Suprapubic skin (tissue), 4 donors: ENCODE data around the gene BEST1. TPM values are rescaled to one million over a fixed set of nuclear protein-coding genes. Genes with fewer than 3 reads are reported as not detected.
A peak's percentile ranks its signal among the peaks of the same experiment; 100 is the strongest.

Experiments used
- DNase-seq, 2 donors: peaks; one replicate each; pipeline ENCODE4 v3.0.0-alpha.2; 2019; ENCODE audit warnings: low spot score in 2 of 2
- H3K27ac ChIP-seq: fragments of 200-600 bp; sonication (generic); one replicate; pipeline ENCODE4 v1.5.1; 2019
- H3K27me3 ChIP-seq: fragments of 200-600 bp; sonication (generic); one replicate; pipeline ENCODE4 v1.5.1; 2019
- H3K36me3 ChIP-seq: fragments of 200-600 bp; sonication (generic); one replicate; pipeline ENCODE4 v1.5.1; 2019
- H3K4me1 ChIP-seq: fragments of 200-600 bp; sonication (generic); one replicate; pipeline ENCODE4 v1.5.1; 2019
- H3K4me3 ChIP-seq: fragments of 200-600 bp; sonication (generic); one replicate; pipeline ENCODE4 v1.5.1; 2019; ENCODE audit warnings: mild to moderate bottlenecking
- H3K9me3 ChIP-seq: fragments of 200-600 bp; sonication (generic); one replicate; pipeline ENCODE4 v1.5.1; 2019
- EP300 ChIP-seq: sonication (generic); formaldehyde crosslinking; IDR thresholded peaks from one replicate; pipeline ENCODE4 v1.6.1; 2017; ENCODE audit warnings: antibody characterized with exemption
- POLR2A ChIP-seq, 2 donors: fragments of 450-650 bp; IDR thresholded peaks; one replicate each; pipeline ENCODE4 v1.6.1; 2017; ENCODE audit warnings: antibody characterized with exemption in 2 of 2, mild to moderate bottlenecking in 2 of 2, moderate library complexity in 2 of 2
- POLR2AphosphoS5 ChIP-seq, 3 donors: sonication (generic); formaldehyde crosslinking; IDR thresholded peaks; one replicate each; pipeline ENCODE4 v1.6.1; 2017; ENCODE audit warnings: antibody characterized with exemption in 3 of 3
- WGBS: methylation state at CpG from one replicate; pipeline ENCODE4 v1.1.5; 2018; 5-methylcytosine and 5-hydroxymethylcytosine counted together
- total RNA-seq, 4 donors: library from RNA; depleted of rRNA; stranded (reverse); fragments of >200 nt; gene quantifications; one replicate each; pipeline ENCODE4 v1.1.0, GENCODE V29; 2016
- TF ChIP-seq, protein P1 (sequence below), 2 donors: fragments of 200-600 bp in 1 of 2; fragments of 450-650 bp in 1 of 2; sonication (generic) in 1 of 2; IDR thresholded peaks; one replicate each; pipeline ENCODE4 v1.5.1; 2016 to 2019; ENCODE audit warnings: antibody characterized with exemption in 2 of 2, mild to moderate bottlenecking in 1 of 2, moderate library complexity in 1 of 2

BEST1 gene
- total RNA-seq, 4 donors from 2014 or later, result 1.5 to 4.1 (median 2.5) TPM

DNA sequence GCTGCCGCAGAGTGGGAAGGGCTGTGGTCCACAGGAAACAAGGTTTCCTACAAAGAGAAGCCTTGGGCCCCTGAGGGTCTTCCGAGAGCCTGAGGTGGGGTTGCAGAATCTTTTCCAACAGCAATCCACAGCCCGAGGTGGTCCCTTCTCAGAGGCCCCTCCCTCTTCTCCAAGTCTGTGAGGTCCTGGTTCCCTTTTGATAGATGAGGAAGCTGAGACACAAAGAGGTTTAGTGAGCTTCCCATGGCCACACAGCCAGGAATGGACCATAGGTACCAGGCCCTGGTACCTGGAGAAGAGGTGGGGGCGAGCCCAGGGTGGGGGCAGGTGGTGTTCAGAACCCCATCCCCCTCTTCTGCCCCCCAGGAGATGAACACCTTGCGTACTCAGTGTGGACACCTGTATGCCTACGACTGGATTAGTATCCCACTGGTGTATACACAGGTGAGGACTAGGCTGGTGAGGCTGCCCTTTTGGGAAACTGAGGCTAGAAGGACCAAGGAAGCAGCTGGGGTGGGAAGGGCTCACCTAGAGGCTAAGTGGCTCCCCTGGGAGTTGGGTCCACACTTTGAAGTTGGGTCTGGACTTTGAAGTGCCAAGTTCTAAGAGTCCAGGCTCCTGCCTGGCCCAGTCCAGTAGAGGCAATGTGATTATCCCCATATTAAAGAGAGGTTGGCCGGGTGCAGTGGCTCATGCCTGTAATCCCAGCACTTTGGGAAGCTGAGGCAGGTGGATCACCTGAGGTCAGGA lies 7.0 kb downstream of the BEST1 start:
- H3K9me3 ChIP-seq, result no peaks in the 10 kb centered on the region
- no peak overlapping the region for H3K4me3 ChIP-seq
- peaks cover 8% of the 10 kb centered on the region for H3K36me3 ChIP-seq
- H3K27me3 ChIP-seq, result peaks cover 14% of the 10 kb centered on the region
- DNase-seq, result peak in 1 of 2 donors; percentile 58
- H3K27ac ChIP-seq, result no peak overlapping the region
- 100% methylated on average over 4 of the region's 7 CpGs for WGBS
- peaks cover 32% of the 10 kb centered on the region for H3K4me1 ChIP-seq
- TF ChIP-seq EP300 (no peak), POLR2A (IDR thresholded peaks at IDR 0.05) (no peak), POLR2AphosphoS5 (IDR thresholded peaks at IDR 0.05) (no peak)
- TF ChIP-seq, protein P1, sequence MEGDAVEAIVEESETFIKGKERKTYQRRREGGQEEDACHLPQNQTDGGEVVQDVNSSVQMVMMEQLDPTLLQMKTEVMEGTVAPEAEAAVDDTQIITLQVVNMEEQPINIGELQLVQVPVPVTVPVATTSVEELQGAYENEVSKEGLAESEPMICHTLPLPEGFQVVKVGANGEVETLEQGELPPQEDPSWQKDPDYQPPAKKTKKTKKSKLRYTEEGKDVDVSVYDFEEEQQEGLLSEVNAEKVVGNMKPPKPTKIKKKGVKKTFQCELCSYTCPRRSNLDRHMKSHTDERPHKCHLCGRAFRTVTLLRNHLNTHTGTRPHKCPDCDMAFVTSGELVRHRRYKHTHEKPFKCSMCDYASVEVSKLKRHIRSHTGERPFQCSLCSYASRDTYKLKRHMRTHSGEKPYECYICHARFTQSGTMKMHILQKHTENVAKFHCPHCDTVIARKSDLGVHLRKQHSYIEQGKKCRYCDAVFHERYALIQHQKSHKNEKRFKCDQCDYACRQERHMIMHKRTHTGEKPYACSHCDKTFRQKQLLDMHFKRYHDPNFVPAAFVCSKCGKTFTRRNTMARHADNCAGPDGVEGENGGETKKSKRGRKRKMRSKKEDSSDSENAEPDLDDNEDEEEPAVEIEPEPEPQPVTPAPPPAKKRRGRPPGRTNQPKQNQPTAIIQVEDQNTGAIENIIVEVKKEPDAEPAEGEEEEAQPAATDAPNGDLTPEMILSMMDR (IDR thresholded peaks at IDR 0.05), result no peak

- Histone ChIP-seq H3K4me1 (peaks cover 46% of the 10 kb centered on the region), H3K27ac (no peak overlapping the region)
- TF ChIP-seq POLR2AphosphoS5 (IDR thresholded peaks at IDR 0.05) (no peak), EP300 (no peak), POLR2A (IDR thresholded peaks at IDR 0.05) (no peak)
- TF ChIP-seq, protein P1 (IDR thresholded peaks at IDR 0.05), result no peak
Observed at GRCh38 chr11:61958590-61958989, 8.4 kb downstream of the BEST1 start.

DNA sequence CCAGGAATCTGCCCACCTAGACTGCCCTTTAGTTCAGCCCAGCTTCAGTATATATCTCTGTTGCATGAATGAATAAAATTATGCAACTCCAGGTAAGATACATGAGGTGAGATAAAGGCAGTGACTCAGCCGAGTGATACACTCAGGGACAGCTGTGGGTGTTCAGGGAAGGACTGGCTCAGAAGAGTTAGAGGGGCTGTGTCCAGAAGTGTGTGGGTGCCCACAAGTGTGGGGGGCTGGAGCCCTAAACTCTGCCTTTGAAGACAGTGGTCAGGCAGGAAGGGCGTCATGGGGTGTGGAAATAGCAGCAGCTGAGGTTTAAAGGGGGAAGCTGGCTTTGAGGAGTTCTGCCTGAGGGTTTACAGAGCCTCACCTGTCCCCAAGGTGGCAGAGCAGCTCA lies 9.0 kb downstream of the BEST1 start:
- Histone ChIP-seq H3K27ac (no peak overlapping the region), H3K27me3 (peaks cover 13% of the 10 kb centered on the region), H3K36me3 (peaks cover 13% of the 10 kb centered on the region), H3K4me1 (peaks cover 51% of the 10 kb centered on the region), H3K9me3 (no peaks in the 10 kb centered on the region), H3K4me3 (no peak overlapping the region)
- peak in 1 of 2 donors; percentile 35 for DNase-seq
- TF ChIP-seq EP300 (no peak), POLR2AphosphoS5 (IDR thresholded peaks at IDR 0.05) (no peak), POLR2A (IDR thresholded peaks at IDR 0.05) (no peak)
- TF ChIP-seq, protein P1 (IDR thresholded peaks at IDR 0.05), result no peak
- WGBS, result 41% methylated on average over 2 of the region's 2 CpGs

More at GRCh38 chr11:61958590-61958989, 8.4 kb downstream of the BEST1 start:
- H3K27me3 ChIP-seq, result peaks cover 14% of the 10 kb centered on the region
- H3K36me3 ChIP-seq, result peaks cover 12% of the 10 kb centered on the region
- 59% methylated on average over 3 of the region's 3 CpGs for WGBS
- no peak overlapping the region for H3K4me3 ChIP-seq
- peak in 1 of 2 donors; percentile 4 for DNase-seq
- H3K9me3 ChIP-seq, result no peaks in the 10 kb centered on the region

- peaks cover 8% of the 10 kb centered on the region for H3K27me3 ChIP-seq
- TF ChIP-seq POLR2A (IDR thresholded peaks at IDR 0.05) (no peak), EP300 (no peak), POLR2AphosphoS5 (IDR thresholded peaks at IDR 0.05) (no peak)
- TF ChIP-seq, protein P1 (IDR thresholded peaks at IDR 0.05), result no peak
- no peak overlapping the region for H3K4me3 ChIP-seq
- H3K9me3 ChIP-seq, result no peaks in the 10 kb centered on the region
- WGBS, result 80% methylated on average over 3 of the region's 6 CpGs
- peaks cover 50% of the 10 kb centered on the region for H3K4me1 ChIP-seq
- DNase-seq, result peak in 1 of 2 donors; percentile 65
- peaks cover 14% of the 10 kb centered on the region for H3K36me3 ChIP-seq
- no peak overlapping the region for H3K27ac ChIP-seq
Observed at GRCh38 chr11:61959678-61960077, 9.5 kb downstream of the BEST1 start.

GRCh38 chr11:61960532-61960931 lies 10.4 kb downstream of the BEST1 start:
- no peak overlapping the region for H3K4me3 ChIP-seq
- H3K36me3 ChIP-seq, result peaks cover 23% of the 10 kb centered on the region
- H3K27ac ChIP-seq, result peak overlapping the region; percentile 60
- 82% methylated on average over 3 of the region's 3 CpGs for WGBS
- no peaks in the 10 kb centered on the region for H3K9me3 ChIP-seq
- DNase-seq, result peak in 1 of 2 donors; percentile 65
- H3K27me3 ChIP-seq, result peaks cover 6% of the 10 kb centered on the region
- TF ChIP-seq POLR2AphosphoS5 (IDR thresholded peaks at IDR 0.05) (no peak), POLR2A (IDR thresholded peaks at IDR 0.05) (no peak), EP300 (no peak)
- TF ChIP-seq, protein P1 (IDR thresholded peaks at IDR 0.05), result no peak
- peaks cover 50% of the 10 kb centered on the region for H3K4me1 ChIP-seq
